OCI-LY1 (cell line): ENCODE results near the gene ITIH5.

Experiments used
- EZH2 ChIP-seq: fragments of 200-600 bp; sonication (generic), shearing (Covaris generic); IDR thresholded peaks from 2 replicates; pipeline ENCODE4 v1.8.0; 2017; ENCODE audit warnings: borderline replicate concordance, mixed run types, mild to moderate bottlenecking, antibody characterized with exemption, low read length, moderate library complexity, mixed read lengths
- TF ChIP-seq, protein P1 (sequence below): fragments of 200-600 bp; sonication (generic), shearing (Covaris generic); IDR thresholded peaks from 2 replicates; pipeline ENCODE4 v1.5.1; 2017; ENCODE audit warnings: mild to moderate bottlenecking, antibody characterized with exemption, low read length, moderate library complexity, mixed read lengths

DNA sequence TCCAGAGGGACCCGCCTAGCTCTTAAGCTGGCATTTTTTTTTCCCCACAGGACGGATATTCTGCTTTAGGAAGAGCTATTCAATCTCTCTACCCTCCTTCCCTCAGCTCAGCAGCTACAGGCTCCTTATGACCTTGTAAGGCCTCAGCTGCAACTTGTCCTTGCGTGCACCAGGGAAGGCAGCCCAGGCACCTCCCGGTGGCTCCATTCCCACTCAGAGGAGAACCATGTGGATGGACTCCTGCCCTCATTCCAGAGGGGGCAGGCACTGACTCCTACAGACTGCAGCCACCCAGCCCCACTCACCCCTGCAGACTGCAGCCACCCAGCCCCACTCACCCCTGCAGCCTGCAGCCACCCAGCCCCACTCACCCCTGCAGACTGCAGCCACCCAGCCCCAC lies 73.7 kb downstream of the ITIH5 start:
- TF ChIP-seq, protein P1, sequence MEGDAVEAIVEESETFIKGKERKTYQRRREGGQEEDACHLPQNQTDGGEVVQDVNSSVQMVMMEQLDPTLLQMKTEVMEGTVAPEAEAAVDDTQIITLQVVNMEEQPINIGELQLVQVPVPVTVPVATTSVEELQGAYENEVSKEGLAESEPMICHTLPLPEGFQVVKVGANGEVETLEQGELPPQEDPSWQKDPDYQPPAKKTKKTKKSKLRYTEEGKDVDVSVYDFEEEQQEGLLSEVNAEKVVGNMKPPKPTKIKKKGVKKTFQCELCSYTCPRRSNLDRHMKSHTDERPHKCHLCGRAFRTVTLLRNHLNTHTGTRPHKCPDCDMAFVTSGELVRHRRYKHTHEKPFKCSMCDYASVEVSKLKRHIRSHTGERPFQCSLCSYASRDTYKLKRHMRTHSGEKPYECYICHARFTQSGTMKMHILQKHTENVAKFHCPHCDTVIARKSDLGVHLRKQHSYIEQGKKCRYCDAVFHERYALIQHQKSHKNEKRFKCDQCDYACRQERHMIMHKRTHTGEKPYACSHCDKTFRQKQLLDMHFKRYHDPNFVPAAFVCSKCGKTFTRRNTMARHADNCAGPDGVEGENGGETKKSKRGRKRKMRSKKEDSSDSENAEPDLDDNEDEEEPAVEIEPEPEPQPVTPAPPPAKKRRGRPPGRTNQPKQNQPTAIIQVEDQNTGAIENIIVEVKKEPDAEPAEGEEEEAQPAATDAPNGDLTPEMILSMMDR: no peak
- TF ChIP-seq EZH2: no peak
